Measurements from ENCODE around the gene KCNIP1. TPM values are rescaled to one million over a fixed set of nuclear protein-coding genes. Genes with fewer than 3 reads are reported as not detected.

The KCNIP1 gene
- polyA plus RNA-seq, 3 donors: not detected

DNA sequence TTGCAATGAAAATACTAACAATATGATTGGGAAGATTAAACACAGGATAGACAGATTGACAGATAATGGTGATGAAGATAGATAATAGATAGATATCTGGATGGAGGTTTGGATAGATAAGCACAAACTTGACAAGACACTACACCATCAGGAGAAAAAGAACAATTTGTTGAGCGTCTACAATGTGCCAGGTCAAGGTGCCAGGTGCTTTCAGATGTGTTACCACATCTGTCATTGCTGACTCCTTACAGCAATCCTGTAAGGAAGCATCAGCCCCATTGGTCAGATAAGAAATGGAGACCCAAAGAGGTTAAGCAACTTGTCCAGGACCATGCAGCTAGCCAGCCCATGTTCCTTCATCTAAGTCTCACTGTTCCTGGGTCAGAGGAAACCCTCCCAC, 278.1 kb downstream of the KCNIP1 start:
- no peak overlapping the region for H3K4me3 Mint-ChIP-seq
- no peaks in the 10 kb centered on the region for H3K4me1 Mint-ChIP-seq
- Histone ChIP-seq H3K27ac (ENCODE audit: low read depth in 1 of 2, low read length in 2 of 2) (no peak overlapping the region), H3K36me3 (replicated peaks in 1 of 2; ENCODE audit: control insufficient read depth in 1 of 2, insufficient read depth in 2 of 2, low read length in 2 of 2) (no peaks in the 10 kb centered on the region), H4K20me1 (ENCODE audit: insufficient read depth, low read length) (no peaks in the 10 kb centered on the region), H3K4me2 (replicated peaks; ENCODE audit: extremely low read depth, low read length, poor library complexity, severe bottlenecking) (no peak overlapping the region), H3K4me1 (ENCODE audit: control insufficient read depth in 1 of 2, insufficient read depth in 2 of 2, low read length in 2 of 2) (no peaks in the 10 kb centered on the region), H3K9me3 (replicated peaks in 1 of 2; ENCODE audit: control insufficient read depth in 1 of 2, insufficient read depth in 1 of 2, low read length in 2 of 2) (no peaks in the 10 kb centered on the region), H3K9ac (ENCODE audit: insufficient read depth, low read length, poor library complexity, severe bottlenecking) (no peak overlapping the region), H3K27me3 (ENCODE audit: control insufficient read depth in 2 of 2, insufficient read depth in 2 of 2, low read length in 2 of 2) (no peaks in the 10 kb centered on the region), H3K79me2 (ENCODE audit: insufficient read depth, low read length) (no peaks in the 10 kb centered on the region), H3K4me3 (replicated peaks in 1 of 3; ENCODE audit: low read depth in 2 of 3, low read length in 3 of 3) (no peak overlapping the region), H2AFZ (ENCODE audit: insufficient read depth, low read depth, low read length, poor library complexity, severe bottlenecking) (no peak overlapping the region)
- DNase-seq: no peak
- H3K36me3 Mint-ChIP-seq: no peaks in the 10 kb centered on the region
- peaks cover 2 to 3% (median 3%) of the 10 kb centered on the region in 3 donors for H3K27me3 Mint-ChIP-seq (ENCODE audit: low read depth in 3 of 3)
- no peaks in the 10 kb centered on the region for H3K9me3 Mint-ChIP-seq
- intact Hi-C loops (cut with micrococcal nuclease): loop anchor here in 1 of 2 donors (10.0 kb wide), 1 partner anchor 1433 kb away; no protein-coding TSS in a partner anchor
- no peak overlapping the region for H3K27ac Mint-ChIP-seq
- TF ChIP-seq, protein P1, sequence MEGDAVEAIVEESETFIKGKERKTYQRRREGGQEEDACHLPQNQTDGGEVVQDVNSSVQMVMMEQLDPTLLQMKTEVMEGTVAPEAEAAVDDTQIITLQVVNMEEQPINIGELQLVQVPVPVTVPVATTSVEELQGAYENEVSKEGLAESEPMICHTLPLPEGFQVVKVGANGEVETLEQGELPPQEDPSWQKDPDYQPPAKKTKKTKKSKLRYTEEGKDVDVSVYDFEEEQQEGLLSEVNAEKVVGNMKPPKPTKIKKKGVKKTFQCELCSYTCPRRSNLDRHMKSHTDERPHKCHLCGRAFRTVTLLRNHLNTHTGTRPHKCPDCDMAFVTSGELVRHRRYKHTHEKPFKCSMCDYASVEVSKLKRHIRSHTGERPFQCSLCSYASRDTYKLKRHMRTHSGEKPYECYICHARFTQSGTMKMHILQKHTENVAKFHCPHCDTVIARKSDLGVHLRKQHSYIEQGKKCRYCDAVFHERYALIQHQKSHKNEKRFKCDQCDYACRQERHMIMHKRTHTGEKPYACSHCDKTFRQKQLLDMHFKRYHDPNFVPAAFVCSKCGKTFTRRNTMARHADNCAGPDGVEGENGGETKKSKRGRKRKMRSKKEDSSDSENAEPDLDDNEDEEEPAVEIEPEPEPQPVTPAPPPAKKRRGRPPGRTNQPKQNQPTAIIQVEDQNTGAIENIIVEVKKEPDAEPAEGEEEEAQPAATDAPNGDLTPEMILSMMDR (IDR thresholded peaks at IDR 0.05): no peak
- WGBS (ENCODE audit: insufficient coverage): 83% methylated on average over 1 of the region's 1 CpG

DNA sequence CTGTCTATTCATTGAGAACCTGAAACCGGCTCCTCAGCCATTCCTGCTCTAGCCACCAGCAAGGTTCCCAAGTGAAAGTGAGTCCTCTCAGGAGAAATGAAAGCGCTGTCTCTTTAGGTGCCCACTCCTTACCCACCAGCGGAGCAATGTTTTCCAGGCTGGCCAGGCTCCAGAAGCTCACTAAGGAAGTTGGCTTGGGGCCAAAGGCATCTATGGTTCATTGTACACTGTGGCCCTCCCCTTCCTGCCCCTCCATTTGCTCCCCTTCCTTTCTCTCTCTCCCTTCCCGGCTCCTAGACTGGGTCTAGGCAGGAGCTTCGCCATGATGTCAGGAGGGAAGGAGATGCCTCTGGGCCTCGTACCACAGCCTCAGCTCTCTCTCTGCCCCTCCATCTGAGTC, 278.6 kb downstream of the KCNIP1 start:
- Mint-ChIP-seq H3K27me3 (ENCODE audit: low read depth in 3 of 3) (peaks cover under 1 to 3% (median 2%) of the 10 kb centered on the region in 3 donors), H3K4me3 (no peak overlapping the region), H3K4me1 (no peaks in the 10 kb centered on the region), H3K27ac (no peak overlapping the region), H3K36me3 (no peaks in the 10 kb centered on the region), H3K9me3 (no peaks in the 10 kb centered on the region)
- Histone ChIP-seq H3K9ac (ENCODE audit: insufficient read depth, low read length, poor library complexity, severe bottlenecking) (no peak overlapping the region), H2AFZ (ENCODE audit: insufficient read depth, low read depth, low read length, poor library complexity, severe bottlenecking) (no peak overlapping the region), H3K4me1 (ENCODE audit: control insufficient read depth in 1 of 2, insufficient read depth in 2 of 2, low read length in 2 of 2) (no peaks in the 10 kb centered on the region), H3K27ac (ENCODE audit: low read depth in 1 of 2, low read length in 2 of 2) (no peak overlapping the region), H3K36me3 (replicated peaks in 1 of 2; ENCODE audit: control insufficient read depth in 1 of 2, insufficient read depth in 2 of 2, low read length in 2 of 2) (no peaks in the 10 kb centered on the region), H3K9me3 (replicated peaks in 1 of 2; ENCODE audit: control insufficient read depth in 1 of 2, insufficient read depth in 1 of 2, low read length in 2 of 2) (no peaks in the 10 kb centered on the region), H3K79me2 (ENCODE audit: insufficient read depth, low read length) (no peaks in the 10 kb centered on the region), H3K27me3 (ENCODE audit: control insufficient read depth in 2 of 2, insufficient read depth in 2 of 2, low read length in 2 of 2) (no peaks in the 10 kb centered on the region), H4K20me1 (ENCODE audit: insufficient read depth, low read length) (no peaks in the 10 kb centered on the region), H3K4me2 (replicated peaks; ENCODE audit: extremely low read depth, low read length, poor library complexity, severe bottlenecking) (no peak overlapping the region), H3K4me3 (replicated peaks in 1 of 3; ENCODE audit: low read depth in 2 of 3, low read length in 3 of 3) (no peak overlapping the region)
- WGBS (ENCODE audit: insufficient coverage): 100% methylated on average over 1 of the region's 6 CpGs
- intact Hi-C loops (cut with micrococcal nuclease): loop anchor here in 1 of 2 donors (10.0 kb wide), 1 partner anchor 1432 kb away; no protein-coding TSS in a partner anchor
- TF ChIP-seq, protein P1 (IDR thresholded peaks at IDR 0.05): no peak
- no peak for DNase-seq
